Endothelial cell of umbilical vein (primary cell): ENCODE measurements around the gene UVSSA. TPM values are rescaled to one million over a fixed set of nuclear protein-coding genes. Genes with fewer than 3 reads are reported as not detected.

Experiments
- BruUV-seq: library from RNA; stranded (reverse); fragments of 400-500 nt; replicated peaks from 2 replicates; lab custom pipeline; 2021; lab: Mats Ljungman, UMichigan
- CTCF ChIA-PET: fragments of 300-600, 350-600 bp; sonication (Branson Sonifier 250); formaldehyde crosslinking; loops from one replicate; lab custom pipeline; 2021; ENCODE audit warnings: antibody characterized with exemption, inconsistent platforms; lab: Charles Lee
- POLR2A ChIA-PET: fragments of 300-600, 350-600 bp; sonication (Branson Sonifier 250); formaldehyde crosslinking; loops from one replicate; lab custom pipeline; 2021; ENCODE audit warnings: antibody characterized with exemption, inconsistent platforms; lab: Charles Lee
- DNase-seq: peaks from one replicate; pipeline ENCODE4 v3.0.0-alpha.2; 2011; ENCODE audit warnings: low read depth, low spot score
- FAIRE-seq: peaks from 2 replicates; lab custom pipeline; 2011; peaks lifted over from hg19 to GRCh38; lab: Jason Lieb, UNC
- H2AFZ ChIP-seq: 2 replicates; pipeline ENCODE4 v1.6.0; 2012; ENCODE audit warnings: low read depth, low read length, control low read depth, inconsistent platforms
- H3K27ac ChIP-seq: 2 replicates; pipeline ENCODE4 v1.5.1; 2011; ENCODE audit warnings: low read depth, mild to moderate bottlenecking, control low read depth, low read length, moderate library complexity; ENCODE audit not compliant: insufficient read depth
- H3K27me3 ChIP-seq, 2 experiments: 2 replicates each; pipeline versions ENCODE4 v1.6.0 to v1.6.1; 2011; ENCODE audit warnings: low read length in 2 of 2, mixed read lengths in 1 of 2; ENCODE audit not compliant: control insufficient read depth in 2 of 2, insufficient read depth in 2 of 2
- H3K36me3 ChIP-seq, 2 experiments: 2 replicates in 1 of 2; 3 replicates in 1 of 2; pipeline ENCODE4 v1.5.1; 2011; ENCODE audit warnings: low read length in 2 of 2, mild to moderate bottlenecking in 1 of 2, moderate library complexity in 1 of 2; ENCODE audit not compliant: control insufficient read depth in 2 of 2, insufficient read depth in 2 of 2; ENCODE audit errors: extremely low read depth in 1 of 2
- H3K4me1 ChIP-seq: 3 replicates; pipeline ENCODE4 v1.5.1; 2011; ENCODE audit warnings: mild to moderate bottlenecking, low read length; ENCODE audit not compliant: control insufficient read depth, insufficient read depth; ENCODE audit errors: extremely low read depth
- H3K4me2 ChIP-seq: 2 replicates; pipeline ENCODE4 v1.6.1; 2011; ENCODE audit warnings: low read length, control low read depth, mixed read lengths; ENCODE audit not compliant: insufficient read depth
- H3K4me3 ChIP-seq, 3 experiments: fragments of 200-600 bp in 1 of 3; sonication (generic), shearing (Covaris generic) in 1 of 3; replicated peaks in 1 of 3; 2 replicates each; pipeline ENCODE4 v1.5.1; 2011 to 2016; ENCODE audit warnings: control low read depth in 3 of 3, low read length in 3 of 3, mild to moderate bottlenecking in 2 of 3, inconsistent platforms in 1 of 3, low read depth in 1 of 3, moderate library complexity in 1 of 3; ENCODE audit not compliant: insufficient read depth in 1 of 3
- H3K79me2 ChIP-seq: 2 replicates; pipeline ENCODE4 v1.6.0; 2012; ENCODE audit warnings: low read length, inconsistent platforms; ENCODE audit not compliant: control insufficient read depth, insufficient read depth
- H3K9ac ChIP-seq: replicated peaks from 2 replicates; pipeline ENCODE3; 2011; ENCODE audit warnings: low read length, control low read depth; ENCODE audit not compliant: insufficient read depth; ENCODE audit errors: extremely low read depth
- H3K9me1 ChIP-seq: replicated peaks from 3 replicates; pipeline ENCODE4 v1.6.0; 2011; ENCODE audit warnings: mild to moderate bottlenecking, low read length; ENCODE audit not compliant: control insufficient read depth, insufficient read depth; ENCODE audit errors: extremely low read depth
- H3K9me3 ChIP-seq: replicated peaks from 2 replicates; pipeline ENCODE4 v1.5.1; 2012; ENCODE audit warnings: low read length, inconsistent platforms; ENCODE audit not compliant: control insufficient read depth, insufficient read depth
- H4K20me1 ChIP-seq: replicated peaks from 2 replicates; pipeline ENCODE3; 2011; ENCODE audit warnings: mild to moderate bottlenecking, low read length; ENCODE audit not compliant: control insufficient read depth, insufficient read depth; ENCODE audit errors: extremely low read depth
- CTCF ChIP-seq, 2 donors: IDR thresholded peaks; 1 replicate in 1 of 2; 2 replicates in 1 of 2; pipeline ENCODE4 v1.5.1; 2011; ENCODE audit warnings: low read length in 2 of 2, mild to moderate bottlenecking in 2 of 2, moderate library complexity in 2 of 2, control low read depth in 1 of 2, inconsistent platforms in 1 of 2, low read depth in 1 of 2; ENCODE audit not compliant: insufficient read depth in 1 of 2; ENCODE audit errors: extremely low read depth in 1 of 2
- EZH2 ChIP-seq: IDR thresholded peaks from 2 replicates; pipeline ENCODE4 v1.6.1; 2012; ENCODE audit warnings: borderline replicate concordance, low read depth, mild to moderate bottlenecking, moderate library complexity, low read length, inconsistent platforms; ENCODE audit not compliant: severe bottlenecking
- GATA2 ChIP-seq: IDR thresholded peaks from 2 replicates; pipeline ENCODE4 v1.7.0; 2011; ENCODE audit warnings: low read depth, mild to moderate bottlenecking, moderate library complexity, mixed read lengths, low read length; ENCODE audit not compliant: insufficient read length, insufficient read depth
- JUN ChIP-seq: IDR thresholded peaks from 2 replicates; pipeline ENCODE4 v1.6.1; 2011; ENCODE audit warnings: borderline replicate concordance, low read depth; ENCODE audit not compliant: insufficient read length, insufficient read depth
- MYC ChIP-seq: IDR thresholded peaks from one replicate; pipeline ENCODE4 v1.6.1; 2011; ENCODE audit warnings: mild to moderate bottlenecking, low read depth, low read length
- dilution Hi-C: fragments of 300-500 bp; cut with MboI; formaldehyde crosslinking; loops from one replicate; pipeline ENCODE4 v1.15.0; 2019; ENCODE audit warnings: low sequenced_read_pairs; ENCODE audit not compliant: extremely low pct_ligation_motif_present
- intact Hi-C: fragments of 100-400 bp; cut with micrococcal nuclease; formaldehyde crosslinking; loops from one replicate; pipeline ENCODE4 v1.10.0; 2022
- polyA plus RNA-seq, 4 experiments: library from polyadenylated mRNA; depleted of rRNA in 3 of 4; stranded (reverse) in 3 of 4; unstranded in 1 of 4; fragments of >200 nt; gene quantifications; 2 replicates each; pipeline versions ENCODE4 v1.2.1 to v1.2.3, GENCODE V29; 2011 to 2012; ENCODE audit warnings: missing spikeins in 1 of 4
- total RNA-seq: library from RNA; stranded (reverse); gene quantifications from 2 replicates; pipeline ENCODE4 v1.2.3, GENCODE V29; 2021

UVSSA gene
- total and polyA plus RNA-seq, 2 donors (not counting 3 experiments of a cell fraction or from before 2014, with no cell fraction given), result 7.1 to 14.9 TPM

- TF ChIP-seq EZH2 (no peak), MYC (no peak), GATA2 (no peak), JUN (no peak), CTCF (IDR thresholded peaks at IDR 0.05; ENCODE audit: extremely low read depth in 1 of 2, insufficient read depth in 1 of 2, low read depth in 1 of 2, low read length in 2 of 2) (no peak)
- Histone ChIP-seq H4K20me1 (no peaks in the 10 kb centered on the region), H3K79me2 (no peaks in the 10 kb centered on the region), H3K4me1 (no peaks in the 10 kb centered on the region), H3K27me3 (no peaks in the 10 kb centered on the region), H3K4me2 (no peak overlapping the region), H3K9ac (no peak overlapping the region), H3K9me3 (no peaks in the 10 kb centered on the region), H3K36me3 (no peaks in the 10 kb centered on the region), H3K9me1 (no peaks in the 10 kb centered on the region), H2AFZ (no peak overlapping the region), H3K4me3 (no peak overlapping the region), H3K27ac (no peak overlapping the region)
- DNase-seq, result no peak
- dilution Hi-C loops (no loop called here), intact Hi-C loops (no loop called here)
- no TSS peak for BruUV-seq
- no peak for FAIRE-seq
- CTCF ChIA-PET, result interaction anchor here (1.7 to 2.1 kb wide), 2 partner anchors 154 to 271 kb away, joined by 7 to 9 read pairs; no protein-coding TSS in a partner anchor
- POLR2A ChIA-PET, result no interaction called here
Measured at GRCh38 chr4:1358421-1359143, 11.6 kb downstream of the UVSSA start.
